ENCODE results near the gene PSMD10. TPM values are rescaled to one million over a fixed set of nuclear protein-coding genes. Genes with fewer than 3 reads are reported as not detected.

Gene PSMD10
- total and polyA plus RNA-seq, 2 of the 8 experiments (the other 6 are each of a cell fraction or from before 2014, with no cell fraction given) = 49.9 to 79.9 TPM

DNA sequence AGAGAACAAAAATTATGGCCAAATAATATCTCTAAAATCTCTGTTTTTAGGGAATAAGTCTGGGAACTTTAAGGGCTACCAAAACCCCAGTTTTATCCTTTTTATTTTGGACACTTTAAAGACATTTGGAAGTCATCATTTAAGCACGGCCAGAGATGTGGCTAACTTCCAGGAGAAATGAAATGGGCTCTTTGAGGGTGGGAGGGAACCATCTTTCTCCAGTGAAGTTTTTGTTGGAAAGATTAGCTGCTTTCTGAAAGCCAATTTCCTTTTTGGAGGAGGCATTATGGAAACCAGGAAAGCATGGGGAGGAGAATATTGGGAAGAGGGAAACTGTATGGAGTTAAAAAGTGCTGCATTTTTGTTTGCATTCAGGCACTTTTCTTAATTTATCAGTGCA, 41.7 kb downstream of the PSMD10 start (continued):
- TF ChIP-seq, protein P1, sequence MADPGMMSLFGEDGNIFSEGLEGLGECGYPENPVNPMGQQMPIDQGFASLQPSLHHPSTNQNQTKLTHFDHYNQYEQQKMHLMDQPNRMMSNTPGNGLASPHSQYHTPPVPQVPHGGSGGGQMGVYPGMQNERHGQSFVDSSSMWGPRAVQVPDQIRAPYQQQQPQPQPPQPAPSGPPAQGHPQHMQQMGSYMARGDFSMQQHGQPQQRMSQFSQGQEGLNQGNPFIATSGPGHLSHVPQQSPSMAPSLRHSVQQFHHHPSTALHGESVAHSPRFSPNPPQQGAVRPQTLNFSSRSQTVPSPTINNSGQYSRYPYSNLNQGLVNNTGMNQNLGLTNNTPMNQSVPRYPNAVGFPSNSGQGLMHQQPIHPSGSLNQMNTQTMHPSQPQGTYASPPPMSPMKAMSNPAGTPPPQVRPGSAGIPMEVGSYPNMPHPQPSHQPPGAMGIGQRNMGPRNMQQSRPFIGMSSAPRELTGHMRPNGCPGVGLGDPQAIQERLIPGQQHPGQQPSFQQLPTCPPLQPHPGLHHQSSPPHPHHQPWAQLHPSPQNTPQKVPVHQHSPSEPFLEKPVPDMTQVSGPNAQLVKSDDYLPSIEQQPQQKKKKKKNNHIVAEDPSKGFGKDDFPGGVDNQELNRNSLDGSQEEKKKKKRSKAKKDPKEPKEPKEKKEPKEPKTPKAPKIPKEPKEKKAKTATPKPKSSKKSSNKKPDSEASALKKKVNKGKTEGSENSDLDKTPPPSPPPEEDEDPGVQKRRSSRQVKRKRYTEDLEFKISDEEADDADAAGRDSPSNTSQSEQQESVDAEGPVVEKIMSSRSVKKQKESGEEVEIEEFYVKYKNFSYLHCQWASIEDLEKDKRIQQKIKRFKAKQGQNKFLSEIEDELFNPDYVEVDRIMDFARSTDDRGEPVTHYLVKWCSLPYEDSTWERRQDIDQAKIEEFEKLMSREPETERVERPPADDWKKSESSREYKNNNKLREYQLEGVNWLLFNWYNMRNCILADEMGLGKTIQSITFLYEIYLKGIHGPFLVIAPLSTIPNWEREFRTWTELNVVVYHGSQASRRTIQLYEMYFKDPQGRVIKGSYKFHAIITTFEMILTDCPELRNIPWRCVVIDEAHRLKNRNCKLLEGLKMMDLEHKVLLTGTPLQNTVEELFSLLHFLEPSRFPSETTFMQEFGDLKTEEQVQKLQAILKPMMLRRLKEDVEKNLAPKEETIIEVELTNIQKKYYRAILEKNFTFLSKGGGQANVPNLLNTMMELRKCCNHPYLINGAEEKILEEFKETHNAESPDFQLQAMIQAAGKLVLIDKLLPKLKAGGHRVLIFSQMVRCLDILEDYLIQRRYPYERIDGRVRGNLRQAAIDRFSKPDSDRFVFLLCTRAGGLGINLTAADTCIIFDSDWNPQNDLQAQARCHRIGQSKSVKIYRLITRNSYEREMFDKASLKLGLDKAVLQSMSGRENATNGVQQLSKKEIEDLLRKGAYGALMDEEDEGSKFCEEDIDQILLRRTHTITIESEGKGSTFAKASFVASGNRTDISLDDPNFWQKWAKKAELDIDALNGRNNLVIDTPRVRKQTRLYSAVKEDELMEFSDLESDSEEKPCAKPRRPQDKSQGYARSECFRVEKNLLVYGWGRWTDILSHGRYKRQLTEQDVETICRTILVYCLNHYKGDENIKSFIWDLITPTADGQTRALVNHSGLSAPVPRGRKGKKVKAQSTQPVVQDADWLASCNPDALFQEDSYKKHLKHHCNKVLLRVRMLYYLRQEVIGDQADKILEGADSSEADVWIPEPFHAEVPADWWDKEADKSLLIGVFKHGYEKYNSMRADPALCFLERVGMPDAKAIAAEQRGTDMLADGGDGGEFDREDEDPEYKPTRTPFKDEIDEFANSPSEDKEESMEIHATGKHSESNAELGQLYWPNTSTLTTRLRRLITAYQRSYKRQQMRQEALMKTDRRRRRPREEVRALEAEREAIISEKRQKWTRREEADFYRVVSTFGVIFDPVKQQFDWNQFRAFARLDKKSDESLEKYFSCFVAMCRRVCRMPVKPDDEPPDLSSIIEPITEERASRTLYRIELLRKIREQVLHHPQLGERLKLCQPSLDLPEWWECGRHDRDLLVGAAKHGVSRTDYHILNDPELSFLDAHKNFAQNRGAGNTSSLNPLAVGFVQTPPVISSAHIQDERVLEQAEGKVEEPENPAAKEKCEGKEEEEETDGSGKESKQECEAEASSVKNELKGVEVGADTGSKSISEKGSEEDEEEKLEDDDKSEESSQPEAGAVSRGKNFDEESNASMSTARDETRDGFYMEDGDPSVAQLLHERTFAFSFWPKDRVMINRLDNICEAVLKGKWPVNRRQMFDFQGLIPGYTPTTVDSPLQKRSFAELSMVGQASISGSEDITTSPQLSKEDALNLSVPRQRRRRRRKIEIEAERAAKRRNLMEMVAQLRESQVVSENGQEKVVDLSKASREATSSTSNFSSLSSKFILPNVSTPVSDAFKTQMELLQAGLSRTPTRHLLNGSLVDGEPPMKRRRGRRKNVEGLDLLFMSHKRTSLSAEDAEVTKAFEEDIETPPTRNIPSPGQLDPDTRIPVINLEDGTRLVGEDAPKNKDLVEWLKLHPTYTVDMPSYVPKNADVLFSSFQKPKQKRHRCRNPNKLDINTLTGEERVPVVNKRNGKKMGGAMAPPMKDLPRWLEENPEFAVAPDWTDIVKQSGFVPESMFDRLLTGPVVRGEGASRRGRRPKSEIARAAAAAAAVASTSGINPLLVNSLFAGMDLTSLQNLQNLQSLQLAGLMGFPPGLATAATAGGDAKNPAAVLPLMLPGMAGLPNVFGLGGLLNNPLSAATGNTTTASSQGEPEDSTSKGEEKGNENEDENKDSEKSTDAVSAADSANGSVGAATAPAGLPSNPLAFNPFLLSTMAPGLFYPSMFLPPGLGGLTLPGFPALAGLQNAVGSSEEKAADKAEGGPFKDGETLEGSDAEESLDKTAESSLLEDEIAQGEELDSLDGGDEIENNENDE (IDR thresholded peaks at IDR 0.05; ENCODE audit: insufficient replicate concordance, low read length) = no peak
- TF ChIP-seq, protein P2, sequence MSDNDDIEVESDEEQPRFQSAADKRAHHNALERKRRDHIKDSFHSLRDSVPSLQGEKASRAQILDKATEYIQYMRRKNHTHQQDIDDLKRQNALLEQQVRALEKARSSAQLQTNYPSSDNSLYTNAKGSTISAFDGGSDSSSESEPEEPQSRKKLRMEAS (IDR thresholded peaks at IDR 0.05) = no peak
- no peak for TF ChIP-seq MAFK (IDR thresholded peaks at IDR 0.05; ENCODE audit: low read depth, low read length)
- TF ChIP-seq SP2 (IDR thresholded peaks at IDR 0.05; ENCODE audit: low read length) = no peak
- TF ChIP-seq POLR2AphosphoS5 (IDR thresholded peaks at IDR 0.05; ENCODE audit: low read depth, low read length) = no peak
- TF ChIP-seq EZH2 (IDR thresholded peaks at IDR 0.05; ENCODE audit: low read depth, low read length, severe bottlenecking) = no peak
- no peak for TF ChIP-seq TAF7 (optimal IDR thresholded peaks at IDR 0.05; ENCODE audit: borderline replicate concordance, low read depth, low read length)
- TF ChIP-seq TBP (IDR thresholded peaks at IDR 0.05; ENCODE audit: low read depth, low read length) = no peak
- TF ChIP-seq EGR1 (IDR thresholded peaks at IDR 0.05; ENCODE audit: borderline replicate concordance, low read depth, low read length) = no peak
- no peak for TF ChIP-seq SP1 (IDR thresholded peaks at IDR 0.05; ENCODE audit: low read depth, low read length)
- TF ChIP-seq JUN (IDR thresholded peaks at IDR 0.05; ENCODE audit: low read depth, low read length) = no peak
- no peak for TF ChIP-seq JUND (IDR thresholded peaks at IDR 0.05; ENCODE audit: low read length)
- TF ChIP-seq GTF2F1 (IDR thresholded peaks at IDR 0.05; ENCODE audit: borderline replicate concordance, low read depth, low read length) = no peak
